ENCODE results near the gene PTH.

Gene PTH

DNA sequence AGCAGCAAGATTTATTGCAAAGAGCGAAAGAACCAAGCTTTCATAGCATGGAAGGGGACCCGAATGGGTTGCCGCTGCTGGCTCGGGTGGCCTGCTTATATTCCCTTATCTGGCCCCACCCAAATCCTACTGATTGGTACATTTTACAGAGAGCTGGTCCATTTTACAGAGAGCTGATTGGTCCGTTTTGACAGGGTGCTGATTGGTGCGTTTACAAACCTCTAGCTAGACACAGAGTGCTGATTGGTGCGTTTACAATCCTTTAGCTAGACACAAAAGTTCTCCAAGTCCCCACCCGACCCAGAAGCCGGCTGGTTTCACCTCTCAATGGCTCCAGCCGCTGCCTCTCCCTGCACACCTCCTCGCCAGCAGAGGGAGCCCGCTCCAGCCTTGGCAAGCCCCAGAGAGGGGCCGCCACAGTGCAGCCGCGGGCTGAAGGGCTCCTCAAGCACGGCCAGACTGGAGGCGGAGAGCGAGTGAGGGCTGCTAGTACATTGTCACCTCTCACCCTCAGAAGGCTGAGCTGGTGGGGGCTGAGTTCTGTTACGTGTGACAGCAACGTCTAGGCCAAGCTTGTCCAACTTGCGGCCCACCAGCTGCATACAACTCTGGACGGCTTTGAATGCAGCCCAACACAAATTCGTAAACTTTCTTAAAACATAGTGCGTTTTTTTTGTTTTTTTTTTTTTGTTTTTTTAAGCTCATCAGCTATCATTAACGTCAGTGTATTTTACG lies 8.7 kb downstream of the PTH start:
- no peaks in the 10 kb centered on the region for H3K36me3 ChIP-seq (ENCODE audit: insufficient read depth)
- H3K4me3 ChIP-seq (IDR thresholded peaks at IDR 0.05; ENCODE audit: insufficient read depth, low read depth, low read length): no peak overlapping the region
- no peak overlapping the region for H3K9ac ChIP-seq
- no peaks in the 10 kb centered on the region for H3K79me2 ChIP-seq (ENCODE audit: insufficient read depth, low read depth)
- H3K27ac ChIP-seq: no peak overlapping the region
- no peaks in the 10 kb centered on the region for H3K27me3 ChIP-seq (ENCODE audit: insufficient read depth, low read depth)
- H3K4me1 ChIP-seq (ENCODE audit: low read depth, poor library complexity, severe bottlenecking): no peaks in the 10 kb centered on the region
- TF ChIP-seq, protein P1, sequence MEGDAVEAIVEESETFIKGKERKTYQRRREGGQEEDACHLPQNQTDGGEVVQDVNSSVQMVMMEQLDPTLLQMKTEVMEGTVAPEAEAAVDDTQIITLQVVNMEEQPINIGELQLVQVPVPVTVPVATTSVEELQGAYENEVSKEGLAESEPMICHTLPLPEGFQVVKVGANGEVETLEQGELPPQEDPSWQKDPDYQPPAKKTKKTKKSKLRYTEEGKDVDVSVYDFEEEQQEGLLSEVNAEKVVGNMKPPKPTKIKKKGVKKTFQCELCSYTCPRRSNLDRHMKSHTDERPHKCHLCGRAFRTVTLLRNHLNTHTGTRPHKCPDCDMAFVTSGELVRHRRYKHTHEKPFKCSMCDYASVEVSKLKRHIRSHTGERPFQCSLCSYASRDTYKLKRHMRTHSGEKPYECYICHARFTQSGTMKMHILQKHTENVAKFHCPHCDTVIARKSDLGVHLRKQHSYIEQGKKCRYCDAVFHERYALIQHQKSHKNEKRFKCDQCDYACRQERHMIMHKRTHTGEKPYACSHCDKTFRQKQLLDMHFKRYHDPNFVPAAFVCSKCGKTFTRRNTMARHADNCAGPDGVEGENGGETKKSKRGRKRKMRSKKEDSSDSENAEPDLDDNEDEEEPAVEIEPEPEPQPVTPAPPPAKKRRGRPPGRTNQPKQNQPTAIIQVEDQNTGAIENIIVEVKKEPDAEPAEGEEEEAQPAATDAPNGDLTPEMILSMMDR (conservative IDR thresholded peaks at IDR 0.05; ENCODE audit: low read depth, low read length): no peak; the same call in 1 of the 2 replicates
- H4K20me1 ChIP-seq (ENCODE audit: insufficient read depth): no peaks in the 10 kb centered on the region
- H3K4me2 ChIP-seq: peak overlapping the region; percentile 7; the same call in 1 of the 2 replicates
- peak overlapping the region; percentile 34; the same call in 1 of the 2 replicates for H2AFZ ChIP-seq (ENCODE audit: low read depth)

DNA sequence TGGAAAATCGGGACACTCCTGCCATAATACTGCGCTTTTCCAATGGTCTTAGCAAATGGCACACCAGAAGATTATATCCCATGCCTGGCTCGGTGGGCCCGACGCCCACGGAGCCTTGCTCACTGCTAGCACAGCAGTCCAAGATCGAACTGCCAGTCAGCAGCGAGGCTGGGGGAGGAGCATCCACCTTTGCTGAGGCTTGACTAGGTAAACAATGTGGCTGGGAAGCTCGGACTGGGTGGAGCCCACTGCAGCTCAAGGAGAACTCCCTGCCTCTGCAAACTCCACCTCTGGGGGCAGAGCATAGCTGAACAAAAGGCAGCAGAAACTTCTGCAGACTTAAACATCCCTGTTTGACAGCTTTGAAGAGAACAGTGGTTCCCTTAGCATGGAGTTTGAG lies 15.6 kb downstream of the PTH start:
- H2AFZ ChIP-seq (ENCODE audit: low read depth): no peak overlapping the region
- H3K4me1 ChIP-seq (ENCODE audit: low read depth, poor library complexity, severe bottlenecking): no peaks in the 10 kb centered on the region
- no peaks in the 10 kb centered on the region for H3K27me3 ChIP-seq (ENCODE audit: insufficient read depth, low read depth)
- no peaks in the 10 kb centered on the region for H4K20me1 ChIP-seq (ENCODE audit: insufficient read depth)
- no peak overlapping the region for H3K27ac ChIP-seq
- TF ChIP-seq, protein P1 (conservative IDR thresholded peaks at IDR 0.05; ENCODE audit: low read depth, low read length): no peak
- H3K4me2 ChIP-seq: no peak overlapping the region
- H3K79me2 ChIP-seq (ENCODE audit: insufficient read depth, low read depth): no peaks in the 10 kb centered on the region
- H3K36me3 ChIP-seq (ENCODE audit: insufficient read depth): no peaks in the 10 kb centered on the region
- no peak overlapping the region for H3K9ac ChIP-seq
- H3K4me3 ChIP-seq (IDR thresholded peaks at IDR 0.05; ENCODE audit: insufficient read depth, low read depth, low read length): no peak overlapping the region

DNA sequence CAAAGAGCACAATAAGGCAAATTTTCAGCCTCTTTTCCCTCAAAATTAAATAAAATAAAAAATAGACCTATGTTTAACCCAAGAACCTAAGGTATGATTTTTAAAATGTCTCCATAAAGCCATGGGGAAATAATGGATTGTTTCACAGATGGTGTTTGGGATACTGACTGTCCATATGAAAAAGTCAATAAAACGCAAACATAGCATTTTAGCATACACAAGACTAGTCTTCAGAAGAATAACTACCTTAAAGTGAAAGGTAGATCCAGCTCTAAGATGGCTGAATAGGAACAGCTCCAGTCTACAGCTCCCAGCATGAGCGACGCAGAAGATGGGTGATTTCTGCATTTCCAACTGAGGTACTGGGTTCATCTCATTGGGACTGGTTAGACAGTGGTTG lies 16.1 kb downstream of the PTH start:
- Histone ChIP-seq H3K27ac (no peak overlapping the region), H4K20me1 (ENCODE audit: insufficient read depth) (no peaks in the 10 kb centered on the region), H3K27me3 (ENCODE audit: insufficient read depth, low read depth) (no peaks in the 10 kb centered on the region), H3K4me1 (ENCODE audit: low read depth, poor library complexity, severe bottlenecking) (no peaks in the 10 kb centered on the region), H3K9ac (no peak overlapping the region), H3K79me2 (ENCODE audit: insufficient read depth, low read depth) (no peaks in the 10 kb centered on the region), H3K4me2 (no peak overlapping the region), H2AFZ (ENCODE audit: low read depth) (no peak overlapping the region), H3K4me3 (IDR thresholded peaks at IDR 0.05; ENCODE audit: insufficient read depth, low read depth, low read length) (no peak overlapping the region), H3K36me3 (ENCODE audit: insufficient read depth) (no peaks in the 10 kb centered on the region)
- TF ChIP-seq, protein P1 (conservative IDR thresholded peaks at IDR 0.05; ENCODE audit: low read depth, low read length): no peak

DNA sequence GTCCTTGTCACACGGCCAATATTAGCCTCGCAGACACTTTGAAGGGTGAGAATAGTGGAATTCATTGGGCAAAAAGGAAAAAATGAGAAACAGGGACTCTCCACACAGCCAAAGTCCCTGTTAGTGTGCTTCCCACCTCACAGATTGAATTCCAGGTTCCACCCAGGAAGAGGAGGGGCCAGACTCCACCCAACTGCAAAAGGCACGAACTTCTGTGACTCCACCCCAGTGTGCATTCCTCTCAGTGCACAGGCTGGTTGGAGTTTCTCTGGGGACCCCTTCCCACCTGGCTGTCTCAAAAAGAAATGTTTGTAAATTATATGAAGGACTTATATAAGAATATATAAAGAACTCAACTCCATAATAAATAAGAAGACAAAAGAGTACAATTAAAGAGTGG lies 20.7 kb downstream of the PTH start:
- no peak overlapping the region for H3K4me2 ChIP-seq
- no peaks in the 10 kb centered on the region for H3K4me1 ChIP-seq (ENCODE audit: low read depth, poor library complexity, severe bottlenecking)
- H3K4me3 ChIP-seq (IDR thresholded peaks at IDR 0.05; ENCODE audit: insufficient read depth, low read depth, low read length): no peak overlapping the region
- H3K79me2 ChIP-seq (ENCODE audit: insufficient read depth, low read depth): no peaks in the 10 kb centered on the region
- no peaks in the 10 kb centered on the region for H4K20me1 ChIP-seq (ENCODE audit: insufficient read depth)
- no peaks in the 10 kb centered on the region for H3K27me3 ChIP-seq (ENCODE audit: insufficient read depth, low read depth)
- no peak overlapping the region for H2AFZ ChIP-seq (ENCODE audit: low read depth)
- H3K9ac ChIP-seq: no peak overlapping the region
- no peak overlapping the region for H3K27ac ChIP-seq
- no peaks in the 10 kb centered on the region for H3K36me3 ChIP-seq (ENCODE audit: insufficient read depth)
- TF ChIP-seq, protein P1 (conservative IDR thresholded peaks at IDR 0.05; ENCODE audit: low read depth, low read length): no peak

Measured in KMS-11 (cell line).